Mesodermal cell (in vitro differentiated cells): Measurements from ENCODE around the gene EIF2B1.
"Not testable (repeated sequence)": the region's sequence is repeated elsewhere in the genome, so short reads cannot be mapped to it uniquely, and the experiment has no call there.

Experiments
- H3K27ac ChIP-seq: 2 replicates; pipeline ENCODE4 v1.7.0; 2013; ENCODE audit warnings: mild to moderate bottlenecking, low read depth, low read length, moderate library complexity; ENCODE audit not compliant: severe bottlenecking
- H3K36me3 ChIP-seq: 2 replicates; pipeline ENCODE4 v1.7.1; 2013; ENCODE audit warnings: mild to moderate bottlenecking, low read length, moderate library complexity; ENCODE audit not compliant: control insufficient read depth, insufficient read depth
- H3K4me1 ChIP-seq: one replicate; pipeline ENCODE4 v1.7.1; 2013; ENCODE audit warnings: mild to moderate bottlenecking, low read length; ENCODE audit not compliant: insufficient read depth, control insufficient read depth, poor library complexity, severe bottlenecking
- H3K4me3 ChIP-seq: 2 replicates; pipeline ENCODE4 v1.7.0; 2013; ENCODE audit warnings: low read length, control low read depth, mild to moderate bottlenecking; ENCODE audit not compliant: insufficient read depth, poor library complexity, severe bottlenecking; ENCODE audit errors: extremely low read depth
- H3K9me3 ChIP-seq: 2 replicates; pipeline ENCODE4 v1.7.1; 2013; ENCODE audit warnings: mild to moderate bottlenecking, low read length, moderate library complexity; ENCODE audit not compliant: control insufficient read depth
- WGBS, 2 experiments: methylation state at CpG; one replicate each; pipeline ENCODE4 v1.1.5; 2013; ENCODE audit warnings: missing lambda C conversion rate in 2 of 2; ENCODE audit not compliant: insufficient coverage in 2 of 2; 5-methylcytosine and 5-hydroxymethylcytosine counted together

Gene EIF2B1

DNA sequence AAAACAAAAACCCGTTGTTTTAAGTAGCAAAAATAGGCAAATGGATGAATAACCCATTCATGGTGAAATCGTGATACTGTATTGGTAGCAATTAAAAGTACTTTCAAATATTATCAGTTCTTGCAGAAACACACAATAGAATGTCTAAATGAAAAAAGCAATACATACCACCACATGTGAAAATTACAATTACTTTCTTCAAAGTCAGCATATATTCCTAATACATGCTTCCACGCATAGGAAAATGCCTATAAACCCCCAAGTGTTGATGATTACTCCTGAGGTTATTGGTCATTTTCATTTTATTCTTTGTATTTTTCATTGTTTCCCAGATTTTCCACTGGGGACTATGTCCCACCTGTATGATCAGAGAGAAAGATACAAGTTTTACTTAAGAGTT is 16.3 kb downstream of the EIF2B1 start:
- 100% methylated on average over 1 of the region's 3 CpGs; no CpG with 5 or more reads in 1 of the 2 experiments for whole genome bisulfite sequencing, 2 experiments

DNA sequence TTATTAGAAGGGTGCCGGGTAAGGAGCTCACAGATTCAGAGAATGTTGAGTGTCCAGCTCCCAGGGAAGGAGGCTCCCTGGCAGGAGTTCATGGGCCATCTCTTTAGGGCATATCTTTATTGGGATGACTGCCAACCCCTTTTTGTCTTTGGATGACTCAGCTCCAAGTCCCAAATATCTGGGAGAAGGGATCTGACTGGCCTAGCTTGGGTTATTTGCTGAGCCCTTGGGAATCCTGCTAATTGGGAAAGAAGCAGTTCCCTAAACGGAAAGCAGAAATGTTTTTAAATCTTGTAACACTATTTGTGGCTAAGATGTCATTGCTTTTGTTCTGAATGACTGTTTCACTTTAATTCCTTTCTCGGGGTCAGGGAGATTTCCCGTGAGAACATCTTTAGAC is 19.0 kb downstream of the EIF2B1 start:
- Histone ChIP-seq H3K4me1 (no peaks in the 10 kb centered on the region), H3K36me3 (peaks cover 95% of the 10 kb centered on the region), H3K9me3 (no peaks in the 10 kb centered on the region), H3K4me3 (no peak overlapping the region), H3K27ac (no peak overlapping the region)
- WGBS, 2 experiments, result 93 to 100% methylated on average over 4 of the region's 4 CpGs

More for the DNA sequence above, 16.3 kb downstream of the EIF2B1 start:
- Histone ChIP-seq H3K36me3 (peaks cover 93% of the 10 kb centered on the region), H3K4me3 (no peak overlapping the region), H3K9me3 (no peaks in the 10 kb centered on the region), H3K27ac (no peak overlapping the region), H3K4me1 (no peaks in the 10 kb centered on the region)

GRCh38 chr12:123614110-123614509 is 19.4 kb downstream of the EIF2B1 start:
- no peaks in the 10 kb centered on the region for H3K9me3 ChIP-seq
- peaks cover 95% of the 10 kb centered on the region for H3K36me3 ChIP-seq
- WGBS, 2 experiments, result 100% methylated on average over 1 of the region's 2 CpGs; no CpG with 5 or more reads in 1 of the 2 experiments
- no peak overlapping the region for H3K4me3 ChIP-seq
- no peaks in the 10 kb centered on the region for H3K4me1 ChIP-seq
- no peak overlapping the region for H3K27ac ChIP-seq

- peaks cover 95% of the 10 kb centered on the region for H3K36me3 ChIP-seq
- no peak overlapping the region for H3K27ac ChIP-seq
- 98% methylated on average over 6 of the region's 8 CpGs for WGBS, 2 experiments
- peaks cover 2% of the 10 kb centered on the region for H3K4me1 ChIP-seq
- H3K4me3 ChIP-seq, result no peak overlapping the region
- H3K9me3 ChIP-seq, result no peaks in the 10 kb centered on the region
Measured at GRCh38 chr12:123608182-123608581, 25.3 kb downstream of the EIF2B1 start.

- peaks cover 91% of the 10 kb centered on the region for H3K36me3 ChIP-seq
- no peaks in the 10 kb centered on the region for H3K9me3 ChIP-seq
- WGBS, 2 experiments, result 79 to 100% methylated on average over 3 to 4 of the region's 4 CpGs
- no peak overlapping the region for H3K27ac ChIP-seq
- H3K4me3 ChIP-seq, result no peak overlapping the region
- peaks cover 2% of the 10 kb centered on the region for H3K4me1 ChIP-seq
Measured at GRCh38 chr12:123607756-123608155, 25.7 kb downstream of the EIF2B1 start.

DNA sequence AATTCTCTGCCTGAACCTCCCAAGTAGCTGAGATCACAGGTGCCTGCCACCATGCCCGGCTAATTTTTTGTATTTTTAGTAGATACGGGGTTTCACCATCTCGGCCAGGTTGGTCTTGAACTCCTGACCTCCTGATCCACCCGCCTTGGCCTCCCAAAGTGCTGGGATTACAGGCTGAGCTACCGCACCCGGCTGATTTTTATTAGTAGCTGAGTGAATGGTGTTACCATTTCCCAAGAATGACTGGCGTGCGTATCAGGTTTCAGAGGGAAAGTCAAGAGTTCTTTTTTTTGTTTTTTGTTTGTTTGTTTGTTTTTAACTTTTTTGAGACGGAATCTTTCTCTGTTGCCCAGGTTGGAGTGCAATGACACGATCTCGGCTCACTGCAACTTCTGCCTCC is 30.0 kb downstream of the EIF2B1 start:
- not testable (repeated sequence) for H3K9me3 ChIP-seq, H3K27ac ChIP-seq, H3K4me3 ChIP-seq, H3K4me1 ChIP-seq
- 91 to 98% methylated on average over 5 to 10 of the region's 11 CpGs for WGBS, 2 experiments
- H3K36me3 ChIP-seq, result peaks cover 54% of the 10 kb centered on the region

DNA sequence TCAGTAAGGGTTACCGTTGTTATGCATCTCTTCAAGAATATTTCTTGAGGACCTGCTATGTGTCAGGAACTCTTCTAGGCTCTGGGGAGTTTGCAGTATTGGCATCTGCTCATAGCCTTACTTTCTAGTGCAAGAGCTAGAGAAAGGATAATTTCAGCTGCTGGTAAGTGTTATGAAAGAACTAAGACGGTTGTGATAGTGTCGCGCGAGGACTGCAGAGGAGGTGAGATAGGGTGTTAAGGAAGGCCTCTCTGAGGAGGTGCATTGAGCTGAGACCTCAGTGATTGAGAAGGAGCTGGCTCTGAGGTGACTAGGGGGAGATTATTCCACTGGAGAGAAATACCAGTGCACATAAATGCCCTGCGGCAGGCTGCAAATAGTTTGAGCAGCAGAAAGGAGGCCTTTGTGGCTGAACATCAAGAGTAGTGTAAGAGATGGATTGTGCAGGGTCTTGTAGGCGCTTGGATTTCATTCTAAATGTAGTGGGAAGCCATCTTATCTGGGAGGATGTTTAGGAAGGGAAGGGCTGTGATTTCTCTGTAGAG is 30.8 kb downstream of the EIF2B1 start:
- 16 to 27% methylated on average over 6 of the region's 7 CpGs for WGBS, 2 experiments
- H3K4me1 ChIP-seq, result peaks cover 2% of the 10 kb centered on the region
- peak overlapping the region; percentile 82 for H3K27ac ChIP-seq
- peaks cover 54% of the 10 kb centered on the region for H3K36me3 ChIP-seq
- H3K9me3 ChIP-seq, result no peaks in the 10 kb centered on the region
- H3K4me3 ChIP-seq, result peak overlapping the region; percentile 100

GRCh38 chr12:123601602-123602489 is 31.6 kb downstream of the EIF2B1 start, which contains the start of gene DDX55:
Gene DDX55, plus strand, starts transcription at chr12:123602099. Its CDS starts 50 bp downstream, at chr12:123602149.
- WGBS, 2 experiments, result 0 to 1% methylated on average over 57 to 69 of the region's 81 CpGs
- Histone ChIP-seq H3K9me3 (no peaks in the 10 kb centered on the region), H3K27ac (peak within 1 kb of the TSS; percentile 82), H3K4me3 (peak within 1 kb of the TSS; percentile 100), H3K4me1 (peaks cover 2% of the 10 kb centered on the region), H3K36me3 (peaks cover 54% of the 10 kb centered on the region)

GRCh38 chr12:123599721-123600120 is 33.8 kb downstream of the EIF2B1 start:
- 87 to 100% methylated on average over 1 to 7 of the region's 7 CpGs for WGBS, 2 experiments
- no peaks in the 10 kb centered on the region for H3K9me3 ChIP-seq
- no peak overlapping the region for H3K4me3 ChIP-seq

DNA sequence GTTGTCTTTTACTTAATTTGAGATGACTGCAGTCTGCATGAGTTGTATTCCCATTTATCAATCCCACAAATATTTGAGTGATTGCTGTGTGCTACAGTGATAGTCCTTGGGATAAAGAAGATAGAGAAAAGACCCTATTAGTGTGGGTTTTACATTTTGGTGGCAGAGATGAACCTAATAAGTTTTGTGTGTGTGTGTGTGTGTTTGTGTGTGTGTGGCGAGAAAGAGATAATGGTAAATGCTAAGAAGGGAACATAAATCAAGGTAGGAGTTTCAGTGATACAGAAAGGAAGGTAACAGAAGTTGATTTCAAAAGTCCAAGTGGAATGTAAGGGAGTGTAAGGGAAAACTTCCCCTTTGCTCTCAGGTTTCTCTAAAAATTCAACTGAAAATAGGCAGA is 34.2 kb downstream of the EIF2B1 start:
- 73 to 100% methylated on average over 1 of the region's 1 CpG for WGBS, 2 experiments
- Histone ChIP-seq H3K36me3 (peaks cover 51% of the 10 kb centered on the region), H3K27ac (peak overlapping the region; percentile 32), H3K4me3 (no peak overlapping the region), H3K4me1 (peaks cover 2% of the 10 kb centered on the region), H3K9me3 (no peaks in the 10 kb centered on the region)

More at GRCh38 chr12:123599721-123600120, 33.8 kb downstream of the EIF2B1 start:
- Histone ChIP-seq H3K4me1 (peaks cover 2% of the 10 kb centered on the region), H3K27ac (no peak overlapping the region), H3K36me3 (peaks cover 52% of the 10 kb centered on the region)

GRCh38 chr12:123598522-123598921 is 35.0 kb downstream of the EIF2B1 start:
- no peaks in the 10 kb centered on the region for H3K4me1 ChIP-seq
- H3K27ac ChIP-seq, result peak overlapping the region; percentile 53
- H3K4me3 ChIP-seq, result no peak overlapping the region
- H3K36me3 ChIP-seq, result peaks cover 51% of the 10 kb centered on the region
- WGBS, 2 experiments, result 97 to 100% methylated on average over 2 of the region's 3 CpGs
- no peaks in the 10 kb centered on the region for H3K9me3 ChIP-seq
